KMS-11 (cell line): ENCODE results near the gene SLC4A8.

Experiments
- H2AFZ ChIP-seq: fragments of 200-600 bp; sonication (generic); 2 replicates; pipeline ENCODE4 v1.6.1; 2016; ENCODE audit warnings: antibody characterized with exemption, mixed run types, low read depth
- H3K27ac ChIP-seq: fragments of 200-600 bp; sonication (generic); 2 replicates; pipeline ENCODE4 v1.6.1; 2016; ENCODE audit warnings: mild to moderate bottlenecking, mixed run types
- H3K27me3 ChIP-seq: fragments of 200-600 bp; sonication (generic); 2 replicates; pipeline ENCODE4 v1.6.1; 2017; ENCODE audit warnings: mild to moderate bottlenecking, low read depth, mixed run types, moderate library complexity; ENCODE audit not compliant: insufficient read depth
- H3K36me3 ChIP-seq: fragments of 200-600 bp; sonication (generic); 2 replicates; pipeline ENCODE4 v1.6.1; 2017; ENCODE audit warnings: mild to moderate bottlenecking, mixed run types; ENCODE audit not compliant: insufficient read depth
- H3K4me1 ChIP-seq: fragments of 200-600 bp; sonication (generic); 2 replicates; pipeline ENCODE4 v1.6.1; 2016; ENCODE audit warnings: mild to moderate bottlenecking, low read depth, mixed run types; ENCODE audit not compliant: poor library complexity, severe bottlenecking
- H3K4me2 ChIP-seq: fragments of 200-600 bp; sonication (generic); 2 replicates; pipeline ENCODE4 v1.7.0; 2016; ENCODE audit warnings: mild to moderate bottlenecking, mixed run types
- H3K4me3 ChIP-seq: fragments of 200-600 bp; sonication (generic); IDR thresholded peaks from 2 replicates; pipeline ENCODE4 v1.6.1; 2017; ENCODE audit warnings: low read depth, low read length, mixed read lengths; ENCODE audit not compliant: insufficient read depth
- H3K79me2 ChIP-seq: fragments of 200-600 bp; sonication (generic); 2 replicates; pipeline ENCODE4 v1.6.1; 2016; ENCODE audit warnings: low read depth, mixed run types; ENCODE audit not compliant: insufficient read depth
- H3K9ac ChIP-seq: fragments of 200-600 bp; sonication (generic); 2 replicates; pipeline ENCODE4 v1.6.1; 2016; ENCODE audit warnings: mild to moderate bottlenecking, mixed run types
- H4K20me1 ChIP-seq: fragments of 200-600 bp; sonication (generic); 2 replicates; pipeline ENCODE4 v1.6.1; 2016; ENCODE audit warnings: mild to moderate bottlenecking, mixed run types; ENCODE audit not compliant: insufficient read depth
- CTCF ChIP-seq: fragments of 200-600 bp; sonication (generic); conservative IDR thresholded peaks from 2 replicates; pipeline ENCODE4 v1.6.1; 2017; ENCODE audit warnings: low read depth, mild to moderate bottlenecking, antibody characterized with exemption, low read length, moderate library complexity, mixed read lengths

SLC4A8 gene

GRCh38 chr12:51424662-51425539 is at the start of gene SLC4A8:
SLC4A8 (plus strand) TSS chr12:51424831; CDS start chr12:51424988, 157 bp downstream.
- Histone ChIP-seq H3K9ac (no peak within 1 kb of the TSS), H3K4me1 (peaks cover 21% of the 10 kb centered on the region), H3K4me2 (peak within 1 kb of the TSS; percentile 72), H3K4me3 (no peak within 1 kb of the TSS), H3K27me3 (no peaks in the 10 kb centered on the region), H4K20me1 (no peaks in the 10 kb centered on the region), H3K36me3 (no peaks in the 10 kb centered on the region), H2AFZ (peak within 1 kb of the TSS; percentile 97), H3K27ac (no peak within 1 kb of the TSS), H3K79me2 (no peaks in the 10 kb centered on the region)
- peak; percentile 72 for TF ChIP-seq CTCF

- peaks cover 6% of the 10 kb centered on the region for H3K4me1 ChIP-seq
- H3K9ac ChIP-seq, result no peak overlapping the region
- no peak overlapping the region for H3K27ac ChIP-seq
- no peaks in the 10 kb centered on the region for H3K36me3 ChIP-seq
- no peaks in the 10 kb centered on the region for H3K27me3 ChIP-seq
- no peak overlapping the region for H2AFZ ChIP-seq
- no peak for TF ChIP-seq CTCF
- no peak overlapping the region for H3K4me2 ChIP-seq
- no peak overlapping the region for H3K4me3 ChIP-seq
- H4K20me1 ChIP-seq, result no peaks in the 10 kb centered on the region
- no peaks in the 10 kb centered on the region for H3K79me2 ChIP-seq
Measured at GRCh38 chr12:51374856-51375255, 49.8 kb upstream of the SLC4A8 start.

- peaks cover 5% of the 10 kb centered on the region for H3K4me1 ChIP-seq
- no peak for TF ChIP-seq CTCF
- no peak overlapping the region for H3K9ac ChIP-seq
- no peak overlapping the region for H3K27ac ChIP-seq
- no peaks in the 10 kb centered on the region for H3K27me3 ChIP-seq
- H2AFZ ChIP-seq, result no peak overlapping the region
- H3K4me2 ChIP-seq, result no peak overlapping the region
- H3K79me2 ChIP-seq, result no peaks in the 10 kb centered on the region
- H3K4me3 ChIP-seq, result no peak overlapping the region
- H3K36me3 ChIP-seq, result no peaks in the 10 kb centered on the region
- H4K20me1 ChIP-seq, result no peaks in the 10 kb centered on the region
Measured at GRCh38 chr12:51377099-51377984, 47.3 kb upstream of the SLC4A8 start.

GRCh38 chr12:51378749-51379148 is 45.9 kb upstream of the SLC4A8 start:
- no peaks in the 10 kb centered on the region for H3K36me3 ChIP-seq
- H2AFZ ChIP-seq, result no peak overlapping the region
- no peak overlapping the region for H3K9ac ChIP-seq
- H3K27me3 ChIP-seq, result no peaks in the 10 kb centered on the region
- H4K20me1 ChIP-seq, result no peaks in the 10 kb centered on the region
- H3K4me1 ChIP-seq, result peaks cover 18% of the 10 kb centered on the region
- no peaks in the 10 kb centered on the region for H3K79me2 ChIP-seq
- TF ChIP-seq CTCF, result no peak
- no peak overlapping the region for H3K27ac ChIP-seq
- no peak overlapping the region for H3K4me3 ChIP-seq
- no peak overlapping the region for H3K4me2 ChIP-seq
